HG03045 (cell line): Measurements from ENCODE around the gene MYL9.

Source experiments
- ATAC-seq: cut with Tn5 transposase; IDR thresholded peaks from one replicate; pipeline ENCODE4 v1.9.1; 2021; ENCODE audit warnings: mild to moderate bottlenecking, moderate library complexity; ENCODE audit not compliant: unreplicated experiment

MYL9 gene

DNA sequence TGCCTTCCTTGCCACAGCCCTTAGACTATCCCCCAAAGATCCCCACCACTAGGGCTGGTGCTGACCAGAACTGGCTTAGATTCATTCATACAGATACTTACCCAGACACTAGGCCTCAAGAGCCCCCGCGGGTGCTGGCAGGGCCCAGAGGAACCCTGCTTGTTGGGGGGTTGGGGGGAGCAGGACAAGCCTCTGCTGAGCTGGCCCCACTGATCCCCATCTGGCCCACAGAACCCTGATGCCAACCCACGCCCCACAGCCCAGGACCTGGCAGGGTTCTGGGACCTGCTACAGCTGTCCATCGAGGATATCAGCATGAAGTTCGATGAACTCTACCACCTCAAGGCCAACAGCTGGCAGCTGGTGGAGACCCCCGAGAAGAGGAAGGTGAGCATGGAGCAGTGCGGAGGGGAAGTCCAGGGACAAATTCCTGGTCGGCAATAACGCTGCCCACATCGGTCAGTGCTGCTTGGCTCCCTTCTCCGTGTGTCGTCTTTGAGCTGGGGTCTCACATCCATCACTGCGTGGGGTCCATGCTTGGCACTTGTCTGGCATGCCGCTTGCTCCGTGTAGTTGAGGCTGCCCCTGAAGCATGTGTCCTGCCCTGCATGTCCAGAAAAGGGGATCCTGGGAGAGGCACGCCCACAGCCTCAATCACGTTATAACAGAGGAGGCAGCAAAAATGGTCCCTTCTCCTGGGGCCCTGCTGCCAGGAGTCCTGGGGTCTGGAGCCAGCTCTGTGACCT is 15.5 kb upstream of the MYL9 start:
- ATAC-seq: no peak

DNA sequence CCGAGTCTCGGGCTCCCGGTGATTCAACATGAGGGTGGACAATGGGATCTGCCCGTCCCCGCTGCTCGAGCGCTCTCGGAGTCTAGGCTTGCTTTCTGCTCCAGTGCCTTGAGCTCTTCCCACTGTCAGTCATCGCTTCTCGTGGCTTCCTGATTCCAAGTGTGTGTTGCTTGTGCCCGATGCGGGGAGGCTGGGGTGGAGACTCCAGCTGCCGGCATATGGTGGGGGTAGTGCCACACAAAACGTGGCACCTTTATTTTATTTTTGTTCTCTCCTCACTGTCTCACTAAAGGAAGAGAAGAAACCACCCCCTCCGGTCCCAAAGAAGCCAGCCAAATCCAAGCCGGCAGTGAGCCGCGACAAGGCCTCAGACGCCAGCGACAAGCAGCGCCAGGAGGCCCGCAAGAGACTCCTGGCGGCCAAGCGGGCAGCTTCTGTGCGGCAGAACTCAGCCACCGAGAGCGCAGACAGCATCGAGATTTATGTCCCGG is 14.8 kb upstream of the MYL9 start:
- no peak for ATAC-seq

- no peak for ATAC-seq
Observed at GRCh38 chr20:36527331-36528125, 13.8 kb upstream of the MYL9 start.

GRCh38 chr20:36528176-36528874 is 13.0 kb upstream of the MYL9 start:
- no peak for ATAC-seq

- ATAC-seq: no peak
Observed at GRCh38 chr20:36528875-36529417, 12.4 kb upstream of the MYL9 start.

DNA sequence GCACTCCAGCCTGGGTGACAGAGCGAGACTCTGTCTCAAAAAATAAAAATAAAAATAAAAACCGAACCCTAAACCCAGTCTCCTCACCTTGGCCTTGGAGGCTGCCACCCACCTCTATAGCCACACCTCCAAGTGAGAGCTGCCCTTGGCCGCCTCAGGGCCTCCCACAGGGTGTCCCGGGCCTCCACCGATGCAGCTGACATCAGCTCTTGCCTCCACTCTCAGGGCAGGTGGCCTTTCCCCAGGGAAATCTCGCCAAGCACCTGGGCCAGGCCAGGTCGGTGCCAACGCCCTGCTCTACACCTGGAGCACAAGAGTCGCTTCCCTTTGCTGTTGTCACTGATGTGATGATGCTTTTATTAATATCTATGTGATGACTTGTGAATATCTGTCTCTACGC is 8.9 kb upstream of the MYL9 start:
- ATAC-seq: no peak

DNA sequence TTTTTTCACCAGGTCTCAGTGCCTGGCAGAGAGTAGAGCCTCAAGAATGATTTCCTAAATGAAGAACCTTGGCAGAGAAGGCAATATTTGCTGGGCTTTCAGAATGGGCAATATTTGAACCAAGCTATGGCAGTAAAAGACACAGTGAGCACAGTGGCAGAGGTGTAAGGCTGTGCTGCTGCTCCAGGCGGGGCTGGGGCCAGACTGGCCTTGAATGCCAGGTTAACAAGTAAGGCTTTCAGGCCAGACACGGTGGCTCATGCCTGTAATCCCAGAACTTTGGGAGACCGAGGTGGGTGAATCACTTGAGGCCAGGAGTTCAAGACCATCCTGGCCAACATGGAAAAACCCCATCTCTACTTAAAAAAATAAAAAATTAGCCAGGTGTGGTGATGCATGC is 8.5 kb upstream of the MYL9 start:
- ATAC-seq: no peak

GRCh38 chr20:36538026-36538722 is 3.1 kb upstream of the MYL9 start:
- no peak for ATAC-seq

- ATAC-seq: no peak
Observed at GRCh38 chr20:36540551-36541211, 638 bp upstream of the MYL9 start.

DNA sequence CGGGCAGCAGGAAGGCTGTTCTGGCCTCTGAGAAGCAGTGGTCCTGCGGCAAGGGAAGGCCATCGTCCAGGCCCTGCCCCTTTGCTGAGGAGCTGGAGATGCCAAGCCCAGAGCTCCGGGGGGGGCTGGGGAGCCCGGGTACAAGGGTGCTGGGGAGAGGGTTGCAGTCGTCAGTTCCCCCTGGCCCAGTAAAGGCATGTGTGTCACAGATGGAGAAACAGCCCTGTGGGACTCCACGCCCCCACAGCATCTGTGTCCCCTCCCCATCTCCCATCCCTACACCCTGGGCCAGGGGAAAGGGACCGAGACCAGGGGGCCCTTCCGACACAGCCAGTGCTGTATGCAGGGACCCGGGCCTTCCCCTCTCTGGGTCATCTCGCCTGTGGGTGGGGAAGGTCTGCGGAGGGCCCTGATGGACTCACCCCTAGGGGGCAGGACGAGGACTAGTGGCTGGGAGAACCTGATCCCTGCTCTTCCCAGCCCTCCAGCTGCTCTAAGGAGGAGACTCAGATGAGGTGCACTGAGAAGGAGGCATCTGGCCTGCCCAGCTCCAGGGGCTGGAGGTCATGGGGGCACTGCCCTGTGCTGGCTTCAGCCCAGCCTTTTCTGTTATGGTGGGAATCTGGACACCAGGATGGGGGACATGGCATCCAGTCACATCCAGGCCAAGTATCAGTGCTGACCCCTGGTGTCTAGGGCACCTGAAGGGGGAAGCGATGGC is 609 bp downstream of the MYL9 start:
- ATAC-seq: no peak

- no peak for ATAC-seq
Observed at GRCh38 chr20:36542516-36543183, 1.3 kb downstream of the MYL9 start.

DNA sequence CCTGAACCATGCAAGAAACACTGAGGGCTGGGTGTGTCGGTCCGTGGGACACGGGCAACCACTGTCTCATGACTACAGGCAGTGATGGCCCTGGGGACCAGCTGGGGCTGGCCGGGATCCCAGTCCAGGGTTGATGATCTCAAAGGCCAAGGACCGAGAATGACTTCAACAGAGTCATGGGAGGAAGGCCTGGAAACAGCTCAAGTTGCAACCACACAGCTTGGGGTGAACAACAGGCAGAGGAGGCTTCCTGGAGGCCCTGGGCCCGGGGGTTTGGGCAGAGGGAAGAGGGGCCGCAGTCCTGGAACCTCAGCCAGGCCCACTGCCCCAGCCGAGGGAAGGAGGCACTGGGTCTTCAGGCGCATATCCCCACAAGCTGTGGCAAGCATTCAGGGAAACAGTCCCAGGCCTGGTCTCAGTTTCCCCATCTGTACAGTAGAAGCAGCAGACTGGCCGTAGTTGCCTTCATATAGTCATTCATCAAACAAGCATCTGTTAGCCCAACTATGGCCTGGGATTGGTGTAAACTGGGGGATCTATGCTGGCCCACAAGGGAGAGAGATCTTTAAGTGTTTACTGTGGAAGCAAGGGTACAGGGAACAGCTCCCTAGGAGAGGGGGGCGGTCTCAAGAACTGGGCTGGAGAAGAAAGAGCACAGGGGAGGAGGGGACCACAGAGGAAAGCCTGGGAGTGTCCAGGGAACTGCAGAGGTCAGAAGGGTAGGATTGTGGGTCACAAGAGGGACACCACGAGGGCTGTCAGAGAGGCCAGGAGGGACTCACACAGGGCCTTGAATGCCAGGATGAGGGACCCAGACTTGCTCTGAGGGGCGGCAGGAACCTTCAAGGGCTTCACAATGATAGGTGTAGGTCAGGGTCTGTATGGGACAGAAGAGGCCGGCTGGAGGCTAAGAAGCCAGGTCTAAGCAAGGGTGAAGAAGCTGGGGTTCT is 2.1 kb downstream of the MYL9 start:
- ATAC-seq: no peak

DNA sequence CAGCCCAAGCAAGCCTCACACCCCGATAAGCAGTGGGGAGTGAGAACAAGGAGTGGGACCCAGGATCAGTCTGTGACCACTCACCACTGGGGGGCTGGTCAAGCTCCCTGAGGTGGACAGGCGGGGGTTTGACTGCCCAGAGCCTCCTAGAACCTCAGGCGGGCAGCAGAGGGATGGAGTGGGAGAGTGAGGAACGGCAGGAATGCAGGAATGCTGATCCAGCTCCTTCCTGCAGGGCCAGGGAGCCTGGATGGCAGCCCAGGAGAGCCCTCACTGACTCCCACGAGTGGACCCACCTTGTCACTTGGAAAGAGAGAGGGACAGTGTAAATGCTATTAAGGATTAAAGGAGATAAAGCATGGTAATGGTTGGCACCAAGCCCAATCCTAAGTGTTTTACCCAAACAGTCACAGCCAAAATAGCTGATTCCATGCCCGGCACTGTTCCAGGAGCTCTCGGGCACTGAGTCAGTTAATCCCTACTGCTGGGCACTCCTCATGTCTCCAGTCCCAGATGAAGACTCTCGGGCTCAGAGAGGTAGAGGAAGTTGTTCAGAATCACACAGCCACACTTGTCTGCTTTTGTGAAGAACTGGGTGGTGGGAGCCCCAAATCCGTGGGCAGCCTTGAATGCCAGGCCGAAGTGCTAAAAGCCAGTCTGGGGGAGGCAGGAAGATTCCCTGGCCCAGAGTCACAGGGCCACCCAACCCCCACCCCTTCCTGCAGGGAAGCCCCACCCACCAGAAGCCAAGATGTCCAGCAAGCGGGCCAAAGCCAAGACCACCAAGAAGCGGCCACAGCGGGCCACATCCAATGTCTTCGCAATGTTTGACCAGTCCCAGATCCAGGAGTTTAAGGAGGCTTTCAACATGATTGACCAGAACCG is 3.1 kb downstream of the MYL9 start:
- ATAC-seq: no peak

DNA sequence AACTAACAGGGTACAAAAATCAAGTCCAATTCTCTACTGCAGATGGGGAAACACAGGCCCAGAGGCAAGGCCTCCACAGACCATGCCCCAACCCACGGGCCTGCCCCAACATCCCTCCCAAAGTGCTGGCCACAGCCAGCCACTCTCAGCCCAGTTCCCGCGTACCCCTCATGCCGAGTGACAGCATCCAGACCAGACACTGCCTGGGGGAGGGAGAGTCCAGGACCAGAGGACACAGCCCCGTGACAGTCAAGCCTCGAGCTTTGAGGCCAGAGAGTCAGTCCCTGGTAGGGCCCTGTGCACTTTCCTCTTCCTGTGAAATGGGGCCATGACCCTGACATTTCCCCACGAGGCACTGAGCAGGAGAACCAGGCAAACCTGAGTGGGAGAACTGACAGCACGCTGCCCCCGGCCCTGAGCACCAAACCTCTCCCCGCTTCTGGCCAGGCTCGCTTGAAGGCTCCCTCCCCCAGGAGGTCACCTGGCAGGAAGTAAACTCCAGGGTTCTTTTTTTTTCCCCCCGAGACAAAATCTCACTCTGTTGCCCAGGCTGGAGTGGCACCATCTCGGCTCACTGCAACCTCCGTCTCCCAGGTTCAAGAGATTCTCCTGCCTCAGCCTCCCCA is 4.9 kb downstream of the MYL9 start:
- no peak for ATAC-seq

- ATAC-seq: no peak
Observed at GRCh38 chr20:36547186-36548005, 6.1 kb downstream of the MYL9 start.

DNA sequence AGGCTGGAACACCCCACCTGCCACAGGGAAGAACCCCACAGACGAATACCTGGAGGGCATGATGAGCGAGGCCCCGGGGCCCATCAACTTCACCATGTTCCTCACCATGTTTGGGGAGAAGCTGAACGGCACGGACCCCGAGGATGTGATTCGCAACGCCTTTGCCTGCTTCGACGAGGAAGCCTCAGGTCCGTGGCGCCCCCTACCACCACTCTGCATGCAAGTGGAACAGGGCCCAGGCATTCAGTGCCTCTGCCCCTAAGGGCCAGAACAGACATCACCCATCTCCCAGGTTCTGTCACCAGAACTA is 6.6 kb downstream of the MYL9 start:
- ATAC-seq: no peak
